NCI-H2029 treated with DMSO at 0.1 percent for 48 hours (cell line): Measurements from ENCODE around the gene KRT33B.

Source experiments
- DNase-seq: peaks from one replicate; lab custom pipeline; 2025; lab: John Stamatoyannopoulos, UW

Gene KRT33B

DNA sequence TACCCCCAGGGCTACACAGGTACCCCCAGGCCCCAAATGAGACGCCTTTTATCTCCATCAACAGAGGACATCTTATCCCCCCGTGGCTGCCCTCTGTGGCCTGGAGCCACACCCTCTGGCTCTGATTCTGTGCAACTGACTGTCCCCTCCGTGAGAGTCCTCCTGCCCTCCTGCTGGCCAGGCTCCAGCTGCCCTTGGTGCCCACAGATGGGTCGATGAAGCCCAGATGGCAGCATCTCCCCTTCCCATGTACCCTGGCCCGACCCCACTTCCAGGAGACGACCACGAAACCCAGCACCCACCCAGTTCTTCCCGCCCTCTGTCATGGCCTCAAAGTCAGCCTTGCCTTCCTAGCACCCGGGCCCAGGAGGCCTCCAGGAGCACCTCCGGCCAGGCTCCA lies 44.5 kb downstream of the KRT33B start:
- no peak for DNase-seq

DNA sequence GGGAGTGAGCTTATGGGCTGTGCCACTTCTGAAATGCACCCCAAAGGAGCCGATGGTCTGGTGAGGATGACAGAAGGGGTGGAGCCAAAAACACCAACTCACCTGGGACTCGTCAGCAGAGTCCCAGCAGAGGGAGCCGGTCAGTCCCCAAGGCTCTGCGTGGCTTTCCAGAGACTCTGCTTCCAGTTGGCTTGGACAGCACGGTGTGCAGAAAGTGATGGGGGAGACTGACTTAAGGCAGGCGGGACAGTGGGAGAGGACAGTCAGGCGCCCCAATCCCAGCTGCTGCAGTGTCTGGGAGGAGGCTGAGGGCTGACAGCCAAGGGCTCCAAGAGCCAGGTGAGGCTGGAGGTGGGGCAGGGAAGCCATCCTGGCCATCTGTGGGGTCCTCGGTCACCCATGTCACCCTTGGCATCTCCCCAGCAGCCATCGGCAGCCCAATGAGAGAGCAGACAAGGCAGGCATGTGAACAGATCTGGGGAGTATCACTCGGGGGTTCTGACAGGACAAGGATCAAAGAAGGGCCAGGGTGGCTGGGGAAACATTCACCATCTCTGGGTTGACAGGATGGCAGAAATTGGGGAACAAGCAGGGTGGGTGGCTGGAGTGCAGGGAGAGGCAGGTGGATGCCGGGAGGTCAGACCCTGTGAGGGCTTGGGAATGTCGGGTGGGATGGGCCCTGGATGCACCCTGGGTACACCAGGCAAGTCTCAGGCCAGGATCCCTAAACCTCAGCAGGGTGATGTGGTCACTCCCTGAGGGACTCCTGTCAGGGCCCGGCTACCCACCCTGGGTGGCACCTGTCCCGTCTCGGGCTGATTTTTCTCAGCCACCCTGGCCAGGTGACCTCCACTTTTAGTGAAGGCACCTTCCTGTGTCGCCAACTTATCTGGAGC lies 45.2 kb downstream of the KRT33B start:
- no peak for DNase-seq

DNA sequence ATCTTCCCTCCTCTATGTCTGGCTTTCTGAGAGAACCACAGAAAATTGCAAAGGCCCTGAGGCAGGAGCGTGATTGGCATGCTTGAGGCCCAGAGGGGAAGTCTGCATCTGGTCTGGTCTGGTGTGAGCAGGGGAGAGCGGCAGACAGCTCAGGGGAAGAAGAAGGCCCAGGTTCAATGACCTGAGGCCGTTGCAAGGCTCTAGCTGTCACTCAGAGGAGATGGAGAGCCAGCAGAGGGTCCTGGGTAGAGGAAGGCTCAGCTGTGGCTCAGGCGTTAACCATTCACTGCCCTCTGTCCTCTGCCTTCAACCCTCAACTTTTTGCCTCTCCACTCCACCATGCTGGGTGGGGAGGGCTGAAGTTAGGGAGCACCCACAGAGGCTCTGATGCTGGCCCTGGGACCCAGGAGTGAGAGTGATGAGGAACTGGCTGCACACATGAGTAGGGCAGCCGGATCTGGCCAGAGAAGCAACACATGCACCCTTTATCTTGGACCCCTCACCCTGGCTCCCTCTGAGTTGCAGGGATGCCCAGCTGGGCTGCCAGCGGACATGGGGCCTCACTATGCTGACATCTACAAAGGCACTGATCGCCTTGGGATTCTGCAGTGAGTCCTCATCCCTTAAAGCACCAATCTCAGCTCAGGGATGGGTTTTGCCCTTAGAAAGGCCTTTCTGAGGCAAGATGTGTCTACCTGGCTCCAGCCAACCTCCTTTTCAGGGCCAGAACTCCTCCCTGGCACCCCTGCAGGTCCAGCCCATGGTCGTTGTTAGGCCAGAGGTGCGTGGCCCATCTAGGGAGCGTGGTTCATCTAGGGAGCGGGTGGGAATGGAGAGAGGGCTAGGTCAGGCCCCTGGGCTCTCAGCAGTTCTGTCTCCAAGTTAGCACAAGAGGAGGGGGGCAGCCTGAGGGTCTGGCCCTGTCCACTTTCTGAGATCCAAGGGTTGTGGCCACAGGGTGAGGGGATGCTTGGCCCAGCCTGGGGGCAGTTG lies 46.4 kb downstream of the KRT33B start:
- no peak for DNase-seq

DNA sequence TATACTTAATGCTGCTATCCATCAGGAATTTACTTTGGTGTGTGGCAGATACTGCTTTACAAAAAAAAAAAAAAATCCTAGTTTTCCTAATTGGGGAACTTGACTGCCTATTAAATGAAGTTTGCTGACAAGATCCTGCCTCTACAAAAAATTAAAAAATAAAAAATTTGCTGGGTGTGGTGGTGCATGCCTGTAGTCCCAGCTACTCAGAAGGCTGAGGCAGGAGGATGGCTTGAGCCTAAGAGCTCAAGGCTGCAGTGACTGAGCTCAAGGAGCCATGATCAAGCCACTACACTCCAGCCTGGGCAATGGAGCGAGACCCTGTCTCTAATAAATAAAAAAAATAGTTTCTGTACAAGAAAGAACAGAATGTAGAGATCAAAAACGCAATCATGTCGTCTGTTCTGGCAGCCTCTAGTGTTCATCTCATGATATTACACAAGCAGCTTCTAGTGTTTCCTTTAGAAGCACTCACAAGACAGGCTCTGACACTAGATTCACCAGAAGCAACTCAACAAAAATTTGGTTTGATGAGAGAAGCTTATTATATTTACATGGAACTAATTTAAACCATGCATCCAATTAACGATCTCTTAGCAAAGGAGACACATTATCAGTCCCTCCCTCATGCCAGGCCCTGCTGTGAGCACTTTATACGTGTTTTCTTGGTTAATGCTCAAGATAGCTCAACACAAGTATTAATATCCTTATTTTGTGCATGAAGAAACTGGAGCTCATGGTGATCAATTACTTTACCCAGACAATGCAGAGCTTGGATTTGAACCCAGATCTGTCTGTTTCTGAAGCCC lies 47.3 kb downstream of the KRT33B start:
- DNase-seq, result peak; percentile 57

DNA sequence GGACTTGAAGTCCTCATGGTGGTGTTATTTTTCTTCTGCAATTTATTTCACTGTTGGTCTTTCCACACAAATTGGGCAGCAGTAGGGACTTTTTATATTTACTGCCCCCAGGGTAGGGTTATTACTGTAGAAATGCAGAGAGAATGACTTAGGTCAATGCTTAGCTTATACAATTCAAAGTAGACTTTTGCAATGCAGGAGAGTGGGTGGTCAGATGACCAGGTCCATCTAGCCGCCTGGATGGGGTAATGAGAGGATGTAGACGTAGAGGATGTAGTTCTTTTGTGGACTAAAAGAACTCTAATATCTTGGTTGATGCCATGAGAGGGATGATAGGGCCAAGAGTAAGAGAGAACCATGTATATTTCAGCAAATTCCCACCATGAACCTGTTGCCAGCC lies 51.4 kb downstream of the KRT33B start:
- DNase-seq, result no peak

DNA sequence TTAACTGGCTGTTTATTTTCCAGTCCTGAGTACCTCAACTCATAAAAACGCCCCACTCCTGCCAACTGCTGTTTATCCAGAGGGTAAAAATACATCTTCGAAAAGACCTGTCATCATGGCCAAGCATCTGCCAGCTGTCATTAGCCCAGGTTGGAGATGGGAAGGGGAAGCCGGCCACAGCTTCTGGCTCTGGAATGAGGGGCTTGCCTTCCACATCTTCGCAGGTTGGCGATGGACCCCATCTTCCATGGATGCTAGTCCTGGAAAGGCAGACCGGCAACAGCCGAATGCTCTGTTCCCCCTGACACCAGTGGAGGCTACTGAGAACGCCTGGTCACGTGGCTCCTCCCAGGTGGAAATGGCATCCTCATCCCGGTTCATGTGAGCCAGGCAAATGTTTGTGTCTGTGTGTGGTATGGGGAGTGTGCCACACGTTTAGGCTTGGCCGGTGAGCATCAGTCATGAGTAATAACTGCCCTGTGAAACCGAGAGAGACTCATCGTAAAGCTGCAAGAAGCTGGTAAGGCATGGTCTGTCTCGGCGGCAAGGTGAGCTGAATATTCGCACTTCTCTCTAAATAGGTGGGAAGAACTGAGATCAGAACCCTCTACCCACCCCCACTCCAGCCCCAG lies 53.7 kb downstream of the KRT33B start:
- no peak for DNase-seq

DNA sequence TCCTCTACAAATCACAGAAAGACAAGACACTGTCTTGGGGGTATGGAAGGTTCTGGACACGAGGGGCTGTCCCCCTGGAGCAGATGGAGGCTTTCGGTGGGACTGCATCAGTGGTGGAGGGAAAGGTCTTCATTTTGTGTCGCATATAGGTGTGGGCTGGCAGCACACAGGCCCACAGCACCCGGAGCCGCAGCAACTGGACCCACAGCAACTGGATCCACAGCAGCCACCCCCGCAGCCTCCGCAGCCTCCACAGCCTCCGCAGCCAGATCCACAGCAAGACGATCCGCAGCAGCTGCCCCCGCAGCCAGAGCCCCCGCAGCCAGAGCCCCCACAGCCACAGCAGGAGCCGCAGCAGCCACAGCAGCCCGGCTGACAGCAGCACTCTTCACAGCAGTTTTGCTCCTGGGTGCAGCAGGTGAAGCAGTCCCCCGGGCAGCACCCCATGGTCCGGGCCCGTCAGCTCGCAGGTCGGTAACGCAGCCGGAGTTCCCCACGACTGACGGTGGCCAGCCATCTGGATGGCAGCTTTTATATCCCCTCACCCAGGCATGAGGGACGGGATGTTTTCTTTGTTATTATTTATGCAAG lies 54.3 kb downstream of the KRT33B start, which contains the start of gene KRTAP17-1:
Gene KRTAP17-1 (minus strand): TSS at position 507 of the 591 bp plus-strand sequence. CDS start 60 bp downstream, at position 447.
- no peak for DNase-seq
